GM12801 (cell line): ENCODE results near the gene HMX1.

Source experiments
- TF ChIP-seq, protein P1 (sequence below): IDR thresholded peaks from one replicate; pipeline ENCODE4 v1.5.1; 2011; ENCODE audit warnings: control low read depth; ENCODE audit not compliant: insufficient read length; ENCODE audit errors: extremely low read depth

Gene HMX1

DNA sequence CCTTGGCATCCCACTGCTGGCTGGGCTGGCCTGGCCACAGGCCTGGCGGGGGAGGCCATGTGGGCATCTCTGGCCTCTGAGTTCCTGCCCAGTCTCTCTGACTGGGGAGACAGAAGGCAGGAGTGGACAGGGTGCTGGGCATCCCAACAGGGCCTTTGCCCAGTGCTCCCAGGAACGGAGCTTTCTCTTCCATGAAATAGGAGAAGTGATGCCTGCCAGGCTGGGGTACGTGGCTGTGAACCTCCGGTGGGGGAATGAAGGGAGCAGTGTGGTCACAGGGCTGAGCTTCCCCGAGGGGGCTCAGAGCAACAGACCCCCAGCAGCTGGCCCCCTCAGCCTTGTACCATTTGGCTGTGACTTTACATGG lies 40.4 kb upstream of the HMX1 start:
- TF ChIP-seq, protein P1, sequence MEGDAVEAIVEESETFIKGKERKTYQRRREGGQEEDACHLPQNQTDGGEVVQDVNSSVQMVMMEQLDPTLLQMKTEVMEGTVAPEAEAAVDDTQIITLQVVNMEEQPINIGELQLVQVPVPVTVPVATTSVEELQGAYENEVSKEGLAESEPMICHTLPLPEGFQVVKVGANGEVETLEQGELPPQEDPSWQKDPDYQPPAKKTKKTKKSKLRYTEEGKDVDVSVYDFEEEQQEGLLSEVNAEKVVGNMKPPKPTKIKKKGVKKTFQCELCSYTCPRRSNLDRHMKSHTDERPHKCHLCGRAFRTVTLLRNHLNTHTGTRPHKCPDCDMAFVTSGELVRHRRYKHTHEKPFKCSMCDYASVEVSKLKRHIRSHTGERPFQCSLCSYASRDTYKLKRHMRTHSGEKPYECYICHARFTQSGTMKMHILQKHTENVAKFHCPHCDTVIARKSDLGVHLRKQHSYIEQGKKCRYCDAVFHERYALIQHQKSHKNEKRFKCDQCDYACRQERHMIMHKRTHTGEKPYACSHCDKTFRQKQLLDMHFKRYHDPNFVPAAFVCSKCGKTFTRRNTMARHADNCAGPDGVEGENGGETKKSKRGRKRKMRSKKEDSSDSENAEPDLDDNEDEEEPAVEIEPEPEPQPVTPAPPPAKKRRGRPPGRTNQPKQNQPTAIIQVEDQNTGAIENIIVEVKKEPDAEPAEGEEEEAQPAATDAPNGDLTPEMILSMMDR: no peak

GRCh38 chr4:8911316-8912088 lies 39.9 kb upstream of the HMX1 start:
- TF ChIP-seq, protein P1: no peak

GRCh38 chr4:8910822-8911315 lies 39.2 kb upstream of the HMX1 start:
- TF ChIP-seq, protein P1: no peak

GRCh38 chr4:8910100-8910821 lies 38.6 kb upstream of the HMX1 start:
- TF ChIP-seq, protein P1: no peak

DNA sequence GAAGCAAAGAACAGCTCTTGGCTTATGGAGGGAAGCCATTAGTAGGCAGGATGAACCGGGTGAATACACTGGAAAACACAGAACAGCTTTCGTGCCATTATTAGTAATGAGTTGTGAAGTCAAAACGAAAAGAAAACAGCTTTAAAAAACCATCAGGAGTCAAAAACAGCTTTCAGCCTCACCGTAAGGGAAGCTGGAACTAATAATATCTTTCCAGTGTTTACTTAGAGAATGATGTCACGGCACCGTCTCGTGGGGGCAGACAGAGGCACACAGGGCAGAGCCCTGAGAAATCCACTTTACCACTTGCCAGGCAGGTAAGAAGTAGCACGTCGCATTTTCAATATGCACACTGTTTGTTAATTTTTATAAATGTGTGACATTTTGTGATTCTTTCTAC lies 37.9 kb upstream of the HMX1 start:
- TF ChIP-seq, protein P1: no peak

DNA sequence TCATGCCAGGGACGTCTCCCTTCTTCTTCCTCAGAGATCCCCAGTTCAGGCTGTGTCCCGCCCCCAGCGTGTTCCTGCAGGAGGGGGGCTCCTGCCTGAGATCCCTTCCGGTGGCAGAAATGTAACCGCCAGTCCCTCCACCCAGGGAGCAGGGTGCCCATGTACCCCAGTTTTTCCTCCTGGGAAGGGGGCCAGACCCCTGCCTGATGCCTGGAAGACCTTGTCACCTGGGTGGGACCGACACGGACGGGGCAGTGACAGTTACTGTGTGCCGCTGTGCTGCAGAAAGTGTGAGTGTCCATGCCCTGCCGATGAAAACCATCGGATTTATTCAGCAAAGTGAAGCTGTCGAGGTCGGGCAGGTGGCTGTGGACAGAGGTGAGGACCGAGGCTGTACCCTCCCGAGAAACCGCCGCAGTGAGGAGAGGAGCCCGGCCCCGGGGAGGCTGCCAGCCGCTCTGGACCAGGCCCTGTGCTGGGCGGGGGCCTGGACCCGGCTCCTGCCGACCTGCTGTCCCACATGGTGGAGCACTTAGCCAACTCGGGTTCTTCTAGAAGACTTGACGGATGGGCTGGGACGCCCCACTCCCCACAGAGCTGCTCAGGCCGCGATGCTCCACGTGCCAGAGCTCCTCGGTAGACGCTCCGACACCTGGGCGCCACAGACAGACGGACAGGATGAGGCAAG lies 36.7 kb upstream of the HMX1 start:
- TF ChIP-seq, protein P1: no peak

- TF ChIP-seq, protein P1: no peak
Observed at GRCh38 chr4:8907596-8908205, 36.1 kb upstream of the HMX1 start.
